GM21737 (cell line): Measurements from ENCODE around the gene LRRC8A.
"Not testable (repeated sequence)": the region's sequence is repeated elsewhere in the genome, so short reads cannot be mapped to it uniquely, and the experiment has no call there.

Experiments
- ATAC-seq: cut with Tn5 transposase; IDR thresholded peaks from one replicate; pipeline ENCODE4 v1.9.1; 2021; ENCODE audit warnings: mild to moderate bottlenecking, moderate library complexity; ENCODE audit not compliant: unreplicated experiment

Gene LRRC8A

GRCh38 chr9:128863647-128864046, 18.3 kb upstream of the LRRC8A start:
- peak; percentile 60 for ATAC-seq

GRCh38 chr9:128870128-128870940, 11.6 kb upstream of the LRRC8A start:
- ATAC-seq, result no peak

DNA sequence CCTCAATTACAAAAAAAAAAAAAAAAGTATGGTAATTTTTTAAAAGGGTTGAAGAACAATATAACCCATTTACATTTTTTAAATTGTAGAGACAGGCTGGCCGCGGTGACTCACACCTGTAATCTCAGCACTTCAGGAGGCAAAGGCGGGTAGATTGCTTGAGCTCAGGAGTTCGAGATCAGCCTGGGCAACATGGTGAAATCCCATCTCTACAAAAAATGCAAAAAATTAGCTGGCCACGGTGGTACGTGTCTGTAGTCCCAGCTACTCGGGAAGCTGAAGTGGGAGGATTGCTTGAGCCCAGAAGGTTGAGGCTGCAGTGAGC, 11.0 kb upstream of the LRRC8A start:
- ATAC-seq, result not testable (repeated sequence)

- no peak for ATAC-seq
Measured at GRCh38 chr9:128877852-128878251, 4.1 kb upstream of the LRRC8A start.

DNA sequence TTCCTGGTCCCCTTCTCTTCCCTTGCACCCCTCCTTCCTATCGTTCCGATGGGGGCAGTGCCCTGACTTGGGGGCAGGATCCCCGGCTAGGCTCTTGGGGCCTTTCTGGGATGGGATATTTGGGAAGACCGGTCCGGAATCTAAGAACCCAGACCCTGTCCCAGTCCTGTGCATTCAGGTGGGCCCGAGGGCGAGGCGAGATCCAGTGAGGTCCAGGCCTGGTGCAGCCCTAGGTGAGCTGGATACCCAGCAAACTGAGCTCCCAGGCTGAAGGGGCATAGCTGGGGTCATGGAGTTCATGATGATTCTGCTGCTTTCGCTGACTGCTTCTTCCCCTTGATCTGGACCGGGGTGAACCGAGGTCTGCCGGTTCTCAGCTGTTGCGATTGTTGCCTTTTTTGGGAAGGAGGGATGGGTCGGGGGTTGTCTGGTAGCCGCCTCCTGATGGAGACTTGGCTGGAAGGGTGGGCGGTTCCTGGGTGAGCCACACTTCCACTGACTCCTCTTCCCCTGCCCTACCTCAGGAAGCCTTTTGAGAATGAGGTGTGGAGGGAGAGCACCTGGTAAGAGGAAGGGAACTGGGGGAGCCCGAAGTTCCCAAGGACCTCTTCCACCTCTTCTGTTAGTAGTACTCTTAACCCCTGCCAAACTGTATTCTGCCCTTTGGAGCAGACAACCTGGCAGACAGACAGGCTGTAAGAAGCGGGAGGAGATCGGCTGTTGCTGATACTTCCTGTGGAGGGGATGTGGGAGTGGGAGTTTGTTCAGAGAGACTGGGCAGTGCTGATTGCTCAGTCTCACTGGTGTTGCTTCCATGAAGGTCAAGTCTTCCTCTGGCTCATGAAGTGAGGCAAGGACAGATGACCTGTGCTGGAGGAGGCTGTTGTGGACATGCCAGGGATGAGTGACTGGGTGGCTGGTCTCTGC, 1.0 kb downstream of the LRRC8A start:
- ATAC-seq, result no peak

GRCh38 chr9:128884164-128884563, 2.2 kb downstream of the LRRC8A start:
- ATAC-seq, result no peak

GRCh38 chr9:128885376-128885775, 3.4 kb downstream of the LRRC8A start:
- ATAC-seq, result no peak

DNA sequence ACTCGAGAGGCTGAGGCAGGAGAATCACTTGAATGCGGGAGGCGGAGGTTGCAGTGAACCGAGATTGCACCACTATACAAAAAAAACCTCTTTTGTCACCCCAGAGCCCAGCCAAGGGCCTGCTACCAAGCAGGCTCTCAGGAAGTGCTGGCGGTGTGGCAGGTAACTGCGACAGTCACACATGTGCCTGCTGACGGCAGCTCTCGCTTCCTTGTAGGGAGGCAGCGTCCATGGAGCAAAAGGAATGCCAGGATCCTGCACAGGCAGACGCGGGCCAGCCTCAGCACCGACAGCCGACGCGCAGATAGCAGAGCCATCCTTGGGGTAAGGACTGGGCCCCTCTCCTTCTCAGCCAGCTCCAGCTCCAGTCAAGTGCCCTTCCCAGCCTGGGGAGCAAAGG, 3.9 kb downstream of the LRRC8A start:
- no peak for ATAC-seq

- ATAC-seq, result no peak
Measured at GRCh38 chr9:128886211-128886891, 4.4 kb downstream of the LRRC8A start.

DNA sequence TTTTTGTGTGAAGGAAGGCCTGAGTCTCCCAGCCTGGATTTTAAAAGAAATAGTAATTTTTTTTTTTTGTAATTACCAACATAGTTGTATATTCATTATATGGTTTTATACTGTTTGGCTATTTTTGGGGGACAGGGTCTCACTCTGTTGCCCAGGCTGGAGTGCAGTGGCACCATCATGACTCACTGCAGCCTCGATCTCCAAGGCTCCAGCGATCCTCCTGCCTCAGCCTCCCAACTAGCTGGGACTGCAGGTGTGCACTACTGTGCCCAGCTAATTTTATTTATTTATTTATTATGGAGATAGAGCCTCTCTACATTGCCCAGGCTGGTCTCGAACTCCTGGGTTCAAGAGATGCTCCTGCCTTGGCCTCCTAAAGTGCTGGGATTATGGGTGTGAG, 5.1 kb downstream of the LRRC8A start:
- no peak for ATAC-seq

DNA sequence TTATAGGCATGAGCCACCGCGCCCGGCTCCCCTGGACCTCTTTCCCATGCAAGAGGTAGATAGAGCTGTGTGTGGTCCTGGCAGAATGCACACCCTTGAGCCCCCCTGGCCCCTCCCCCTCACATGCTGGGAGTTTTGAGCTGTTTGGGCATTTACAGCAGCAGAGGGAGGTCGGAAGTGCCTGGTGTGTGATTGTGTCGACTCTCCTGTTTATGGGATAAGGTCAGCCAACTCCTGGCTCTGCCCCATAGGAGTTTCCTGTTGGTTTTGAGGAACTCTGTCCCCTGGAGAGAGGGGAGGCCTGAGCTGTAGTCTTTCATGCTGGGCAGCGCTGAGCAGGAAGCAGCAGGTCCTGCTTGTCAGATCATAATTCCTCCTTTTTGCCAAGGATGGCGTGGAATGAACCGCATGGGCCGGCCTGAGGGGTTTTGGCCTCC, 6.0 kb downstream of the LRRC8A start:
- ATAC-seq, result no peak

DNA sequence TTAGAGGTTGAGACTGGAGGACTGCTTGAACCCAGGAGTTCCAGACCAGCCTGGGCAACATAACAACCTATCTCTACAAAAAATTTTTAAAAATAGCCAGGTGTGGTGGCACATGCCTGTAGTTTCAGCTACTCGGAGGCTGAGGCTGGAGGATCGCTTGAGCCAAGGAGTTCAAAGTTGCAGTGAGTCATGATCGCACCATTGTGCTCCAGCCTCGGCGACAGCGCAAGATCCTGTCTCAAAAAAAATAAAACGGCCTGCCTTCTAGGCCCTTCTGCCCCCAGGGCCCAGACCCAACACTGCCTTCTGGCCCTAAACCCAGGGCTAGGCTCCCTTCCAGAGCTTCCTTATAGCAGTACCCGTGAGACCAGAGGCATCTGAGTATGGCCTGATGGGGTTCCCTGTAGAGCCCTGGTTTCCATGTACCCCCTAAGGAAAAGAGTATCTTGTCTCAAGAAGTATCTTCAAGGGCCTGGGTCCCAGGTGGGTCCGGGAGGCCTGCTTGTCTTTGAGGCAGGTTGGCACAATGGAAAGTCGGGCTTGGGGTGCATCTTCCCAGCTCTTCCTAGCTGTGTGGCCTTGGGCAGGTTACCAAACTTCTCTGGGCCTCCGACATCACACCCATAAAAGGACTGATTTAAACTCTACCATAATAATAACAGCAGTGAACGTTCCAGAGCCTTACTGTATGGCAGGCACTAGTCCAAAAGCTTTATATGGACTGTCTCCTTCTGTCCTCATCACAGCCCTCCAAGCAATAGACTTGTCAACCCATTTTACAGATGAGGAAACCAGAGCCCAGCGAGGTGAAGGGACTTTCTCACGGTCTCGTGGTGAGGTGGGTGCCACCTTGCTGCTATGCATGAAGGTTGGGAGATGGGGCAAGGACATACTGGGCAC, 9.6 kb downstream of the LRRC8A start:
- no peak for ATAC-seq

DNA sequence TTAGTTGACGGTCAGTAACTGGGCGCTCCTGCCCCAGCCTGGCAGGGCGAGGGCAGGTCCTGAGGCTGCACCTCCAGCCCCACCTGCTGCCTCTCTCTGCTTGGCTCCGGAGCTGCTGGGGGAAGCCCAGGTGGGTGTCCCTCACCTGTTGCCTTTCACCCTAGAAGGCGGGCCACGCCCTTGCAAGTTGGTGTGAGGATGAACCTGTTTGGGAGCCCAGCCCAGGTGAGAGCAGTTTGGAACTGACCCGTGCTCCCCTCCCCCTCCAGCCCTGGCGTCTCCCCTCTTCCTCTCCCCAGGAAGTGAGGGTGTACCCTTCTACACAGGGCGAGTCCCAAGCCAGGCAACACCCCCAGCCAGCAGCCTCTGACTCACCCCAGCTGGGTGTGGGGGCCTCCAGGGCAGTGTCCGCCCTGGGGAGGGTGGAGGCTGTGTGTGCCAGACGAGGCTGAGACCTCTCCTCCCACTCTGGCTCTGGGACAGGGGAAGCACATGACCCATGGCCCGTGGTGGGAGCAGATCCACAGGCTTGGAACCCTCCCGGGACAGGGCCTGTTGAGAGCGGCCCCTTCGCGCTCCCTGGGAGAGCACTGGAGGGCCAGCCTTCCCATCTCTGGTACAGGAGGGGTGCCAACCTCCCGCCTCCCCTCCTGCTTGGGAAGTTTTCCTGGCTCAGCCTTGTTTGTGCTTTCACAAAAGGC, 10.4 kb downstream of the LRRC8A start:
- ATAC-seq, result no peak

GRCh38 chr9:128893354-128893753, 11.4 kb downstream of the LRRC8A start:
- no peak for ATAC-seq

DNA sequence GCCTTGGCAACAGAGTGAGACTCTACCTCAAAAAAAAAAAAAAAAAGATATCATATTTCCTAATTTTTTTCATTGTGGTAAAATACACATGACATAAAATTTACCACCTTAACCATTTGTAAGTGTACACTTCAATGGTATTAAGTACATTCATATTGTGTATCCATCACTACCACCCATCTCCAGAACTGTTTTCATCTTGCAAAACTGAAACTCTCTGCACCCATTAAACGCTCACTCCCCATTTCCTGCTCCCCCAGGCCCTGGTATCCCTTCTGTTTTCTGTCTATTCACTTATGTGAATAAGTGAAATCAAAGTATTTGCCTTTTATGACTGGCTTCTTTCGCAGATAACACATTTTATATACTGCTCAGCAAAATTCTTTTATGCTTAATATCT, 12.8 kb downstream of the LRRC8A start:
- ATAC-seq, result no peak

DNA sequence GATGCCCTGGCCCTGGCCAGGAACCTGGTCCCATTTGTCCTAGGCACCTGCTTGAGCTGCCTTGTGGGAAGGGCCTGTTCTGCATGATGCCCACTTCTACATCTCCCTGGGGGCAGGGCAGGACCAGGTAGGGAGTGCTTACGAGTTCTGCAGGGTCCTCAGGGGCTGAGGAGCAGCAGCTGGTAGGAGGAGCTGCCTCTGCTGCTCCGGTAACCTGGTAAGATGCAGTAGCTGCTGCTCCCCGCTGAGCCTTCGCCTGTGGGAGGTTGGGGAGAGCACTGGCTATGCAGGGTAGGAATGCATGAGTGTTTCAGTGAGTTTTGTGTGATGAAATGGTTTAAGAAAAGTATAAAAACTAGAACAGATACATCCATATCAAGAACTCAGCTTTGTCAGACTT, 13.6 kb downstream of the LRRC8A start:
- ATAC-seq, result no peak

DNA sequence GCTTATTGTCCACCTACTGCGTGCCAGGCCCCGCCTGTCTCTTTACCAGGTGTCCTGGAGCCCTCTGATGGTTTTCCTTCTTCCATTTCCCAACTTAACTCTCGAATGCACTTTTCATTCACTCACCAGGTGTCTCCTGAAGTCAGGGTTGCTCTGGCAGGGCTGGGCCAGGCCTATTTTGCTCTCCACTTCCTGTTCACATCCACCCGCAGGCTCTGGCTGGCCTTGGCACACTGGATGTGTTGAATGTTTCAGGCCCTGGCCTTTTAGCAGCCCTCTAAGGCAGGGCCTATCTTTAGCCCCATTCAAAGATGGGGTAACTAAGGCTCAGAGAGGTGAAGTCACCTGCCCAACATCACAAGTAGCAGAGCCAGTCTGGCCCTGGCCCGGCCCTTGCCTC, 16.4 kb downstream of the LRRC8A start:
- no peak for ATAC-seq

GRCh38 chr9:128898845-128899565, 17.1 kb downstream of the LRRC8A start:
- no peak for ATAC-seq
